SK-N-SH (cell line): Measurements from ENCODE around the gene NRIP2. TPM values are rescaled to one million over a fixed set of nuclear protein-coding genes. Genes with fewer than 3 reads are reported as not detected.

Experiments used
- CTCF ChIA-PET: fragments of 300-600, 350-600 bp; formaldehyde crosslinking; extraction: SDS; loops from one replicate; lab custom pipeline; 2021; lab: Yijun Ruan, JAX
- POLR2A ChIA-PET: fragments of 350-600 bp; sonication (Branson Sonifier 250); formaldehyde crosslinking; extraction: SDS; loops from one replicate; lab custom pipeline; 2020; ENCODE audit warnings: antibody characterized with exemption, inconsistent platforms; lab: Yijun Ruan, JAX
- DNase-seq: peaks from one replicate; pipeline ENCODE4 v3.0.0; 2012
- H2AFZ ChIP-seq: fragments of 200-600 bp; sonication (generic); 2 replicates; pipeline ENCODE4 v1.8.1; 2016; ENCODE audit warnings: antibody characterized with exemption, mild to moderate bottlenecking, low read depth
- H3F3A ChIP-seq: fragments of 200-600 bp; sonication (generic); replicated peaks from 2 replicates; pipeline ENCODE3; 2016; ENCODE audit warnings: antibody characterized with exemption, mild to moderate bottlenecking; ENCODE audit not compliant: insufficient read depth
- H3K27ac ChIP-seq, 2 experiments: fragments of 200-500 bp in 1 of 2; fragments of 200-600 bp in 1 of 2; sonication (Bioruptor generic) in 1 of 2; sonication (generic), shearing (Covaris generic) in 1 of 2; 2 replicates each; pipeline versions ENCODE4 v1.5.1 to v1.6.1; 2014 to 2016; ENCODE audit warnings: low read depth in 2 of 2, inconsistent platforms in 1 of 2, low read length in 1 of 2, mild to moderate bottlenecking in 1 of 2, mixed read lengths in 1 of 2
- H3K27me3 ChIP-seq: fragments of 200-600 bp; sonication (generic), shearing (Covaris generic); 2 replicates; pipeline ENCODE4 v1.6.1; 2016; ENCODE audit warnings: mixed run types; ENCODE audit not compliant: insufficient read depth
- H3K36me3 ChIP-seq, 2 experiments: fragments of 200-500 bp in 1 of 2; fragments of 200-600 bp in 1 of 2; sonication (Bioruptor generic) in 1 of 2; sonication (generic) in 1 of 2; replicated peaks in 1 of 2; 2 replicates each; pipeline versions ENCODE3 to v1.5.1; 2014 to 2016; ENCODE audit warnings: low read length in 1 of 2, mild to moderate bottlenecking in 1 of 2; ENCODE audit not compliant: insufficient read depth in 2 of 2, control insufficient read depth in 1 of 2
- H3K4me1 ChIP-seq, 2 experiments: fragments of 200-500 bp in 1 of 2; fragments of 200-600 bp in 1 of 2; sonication (Bioruptor generic) in 1 of 2; sonication (generic), shearing (Covaris generic) in 1 of 2; 2 replicates each; pipeline versions ENCODE4 v1.5.1 to v1.6.1; 2014 to 2016; ENCODE audit warnings: low read depth in 1 of 2, low read length in 1 of 2, mixed run types in 1 of 2; ENCODE audit not compliant: insufficient read depth in 2 of 2, control insufficient read depth in 1 of 2
- H3K4me2 ChIP-seq: fragments of 200-600 bp; sonication (generic), shearing (Covaris generic); 2 replicates; pipeline ENCODE4 v1.6.1; 2017; ENCODE audit warnings: mixed run types
- H3K4me3 ChIP-seq, 2 experiments: fragments of 200-500 bp in 1 of 2; fragments of 200-600 bp in 1 of 2; sonication (Bioruptor generic) in 1 of 2; sonication (generic), shearing (Covaris generic) in 1 of 2; 2 replicates each; pipeline versions ENCODE4 v1.5.1 to v1.8.1; 2014 to 2016; ENCODE audit warnings: low read depth in 2 of 2, inconsistent platforms in 1 of 2, low read length in 1 of 2, mild to moderate bottlenecking in 1 of 2, mixed read lengths in 1 of 2, moderate library complexity in 1 of 2
- H3K79me2 ChIP-seq: fragments of 200-600 bp; sonication (generic); 2 replicates; pipeline ENCODE4 v1.8.1; 2017; ENCODE audit warnings: mild to moderate bottlenecking; ENCODE audit not compliant: insufficient read depth
- H3K9ac ChIP-seq: fragments of 200-600 bp; sonication (generic); 2 replicates; pipeline ENCODE4 v1.6.1; 2017; ENCODE audit warnings: mixed run types
- H3K9me2 ChIP-seq: fragments of 200-600 bp; sonication (generic); 2 replicates; pipeline ENCODE4 v1.6.1; 2017; ENCODE audit warnings: mixed run types
- H3K9me3 ChIP-seq: fragments of 200-600 bp; sonication (generic); 2 replicates; pipeline ENCODE4 v1.6.1; 2017; ENCODE audit warnings: mixed run types, mild to moderate bottlenecking, moderate library complexity
- H4K20me1 ChIP-seq: fragments of 200-600 bp; sonication (generic); 2 replicates; pipeline ENCODE4 v1.6.1; 2017; ENCODE audit warnings: mild to moderate bottlenecking, mixed run types; ENCODE audit not compliant: insufficient read depth
- CHD2 ChIP-seq: fragments of 150-350 bp; IDR thresholded peaks from 2 replicates; pipeline ENCODE4 v1.6.1; 2018; ENCODE audit warnings: low read length; ENCODE audit not compliant: partially characterized antibody
- CTCF ChIP-seq: fragments of 200-600 bp; sonication (generic); IDR thresholded peaks from 2 replicates; pipeline ENCODE4 v1.6.1; 2017; ENCODE audit warnings: antibody characterized with exemption, mild to moderate bottlenecking, moderate library complexity
- EP300 ChIP-seq, 2 experiments: IDR thresholded peaks; 2 replicates each; pipeline versions ENCODE4 v1.4.0 to v1.6.1; 2012; ENCODE audit warnings: borderline replicate concordance in 1 of 2, low read depth in 1 of 2, low read length in 1 of 2
- FOSL2 ChIP-seq: IDR thresholded peaks from 2 replicates; pipeline ENCODE4 v1.4.0; 2012; ENCODE audit warnings: low read depth, mild to moderate bottlenecking, moderate library complexity, borderline replicate concordance
- FOXJ3 ChIP-seq: sonication (generic); formaldehyde crosslinking; IDR thresholded peaks from 2 replicates; pipeline ENCODE4 v1.5.1; 2020; ENCODE audit warnings: mild to moderate bottlenecking, missing genetic modification reagents
- GABPA ChIP-seq: IDR thresholded peaks from 2 replicates; pipeline ENCODE4 v1.4.0; 2012; ENCODE audit warnings: low read depth, mild to moderate bottlenecking
- MEF2A ChIP-seq: IDR thresholded peaks from 2 replicates; pipeline ENCODE4 v1.4.0; 2012; ENCODE audit warnings: low read depth, borderline replicate concordance
- PBX3 ChIP-seq: IDR thresholded peaks from 2 replicates; pipeline ENCODE4; 2012
- POLR2AphosphoS5 ChIP-seq: IDR thresholded peaks from 2 replicates; pipeline ENCODE4 v1.6.1; 2012; ENCODE audit warnings: low read depth, low read length
- REST ChIP-seq: IDR thresholded peaks from 2 replicates; pipeline ENCODE4 v1.6.1; 2012; ENCODE audit warnings: mild to moderate bottlenecking, low read depth, low read length, moderate library complexity
- RFX5 ChIP-seq: IDR thresholded peaks from 2 replicates; pipeline ENCODE4 v1.6.1; 2012; ENCODE audit warnings: mild to moderate bottlenecking, improper control_type of control experiment, low read length
- RXRA ChIP-seq: IDR thresholded peaks from 2 replicates; pipeline ENCODE4 v1.4.0; 2012; ENCODE audit warnings: low read depth, mild to moderate bottlenecking, borderline replicate concordance
- SMC3 ChIP-seq: IDR thresholded peaks from 2 replicates; pipeline ENCODE4 v1.6.1; 2012; ENCODE audit warnings: low read depth, low read length, improper control_type of control experiment
- USF2 ChIP-seq: fragments of 150-350 bp; IDR thresholded peaks from 2 replicates; pipeline ENCODE4 v1.6.1; 2017; ENCODE audit warnings: antibody characterized with exemption, low read length, low read depth, borderline replicate concordance
- WGBS: methylation state at CpG from one replicate; pipeline ENCODE4 v1.1.6; 2017; ENCODE audit warnings: low lambda C conversion rate; 5-methylcytosine and 5-hydroxymethylcytosine counted together
- polyA plus RNA-seq, 3 experiments: library from polyadenylated mRNA; depleted of rRNA; stranded (reverse); fragments of >200 nt; gene quantifications; 2 replicates each; pipeline ENCODE4 v1.2.3, GENCODE V29; 2012

Gene NRIP2
- polyA plus RNA-seq, 1 of the 3 experiments (the other 2 are of a cell fraction), result not detected

- H3K4me3 ChIP-seq, result no peak overlapping the region
- H3K9ac ChIP-seq, result no peak overlapping the region
- no peak overlapping the region for H2AFZ ChIP-seq
- ChIA-PET CTCF (interaction anchor here (0.7 kb wide), 1 partner anchor 23 kb away, joined by 4 read pairs; no protein-coding TSS in a partner anchor), POLR2A (no interaction called here)
- WGBS, result 86% methylated on average over 7 of the region's 7 CpGs
- peaks cover 14 to 69% of the 10 kb centered on the region in 2 experiments for H3K36me3 ChIP-seq
- no peak for DNase-seq
- no peak overlapping the region for H3K27ac ChIP-seq
- H3K9me3 ChIP-seq, result no peaks in the 10 kb centered on the region
- no peaks in the 10 kb centered on the region for H3K4me1 ChIP-seq
- no peaks in the 10 kb centered on the region for H3K27me3 ChIP-seq
- no peaks in the 10 kb centered on the region for H3K79me2 ChIP-seq
- H3F3A ChIP-seq, result no peaks in the 10 kb centered on the region
- no peak overlapping the region for H3K4me2 ChIP-seq
- H3K9me2 ChIP-seq, result no peaks in the 10 kb centered on the region
- H4K20me1 ChIP-seq, result no peaks in the 10 kb centered on the region
- TF ChIP-seq USF2 (no peak), RXRA (no peak)
- TF ChIP-seq, all 33 proteins: peak for 0
These were observed 11.4 kb downstream of the NRIP2 start for GRCh38 chr12:2823483-2823882.

GRCh38 chr12:2820432-2820831 is 14.4 kb downstream of the NRIP2 start:
- no peaks in the 10 kb centered on the region for H4K20me1 ChIP-seq
- no peaks in the 10 kb centered on the region for H3K4me1 ChIP-seq
- H3K9me2 ChIP-seq, result no peaks in the 10 kb centered on the region
- no peak overlapping the region for H3K4me2 ChIP-seq
- no peak overlapping the region for H3K9ac ChIP-seq
- peaks cover 12 to 63% of the 10 kb centered on the region in 2 experiments for H3K36me3 ChIP-seq
- no peaks in the 10 kb centered on the region for H3F3A ChIP-seq
- POLR2A ChIA-PET, result no interaction called here
- no peaks in the 10 kb centered on the region for H3K27me3 ChIP-seq
- no peak for DNase-seq
- TF ChIP-seq FOSL2 (no peak), SMC3 (no peak)
- peaks cover 2% of the 10 kb centered on the region for H3K79me2 ChIP-seq
- H3K4me3 ChIP-seq, result no peak overlapping the region
- WGBS, result 94% methylated on average over 8 of the region's 9 CpGs
- H3K9me3 ChIP-seq, result no peaks in the 10 kb centered on the region
- CTCF ChIA-PET, result interaction anchor here (0.8 to 1.5 kb wide), 2 partner anchors 25 to 123 kb away, joined by 3 to 4 read pairs; no protein-coding TSS in a partner anchor
- no peak overlapping the region for H3K27ac ChIP-seq
- H2AFZ ChIP-seq, result no peak overlapping the region

- ChIA-PET POLR2A (no interaction called here), CTCF (interaction anchor here (0.6 to 0.8 kb wide), 2 partner anchors 24 to 36 kb away, joined by 3 to 4 read pairs; no protein-coding TSS in a partner anchor)
- Histone ChIP-seq H3K4me2 (no peak overlapping the region), H3K9me3 (no peaks in the 10 kb centered on the region), H3K4me1 (no peaks in the 10 kb centered on the region), H3K36me3 (peaks cover 15 to 57% of the 10 kb centered on the region in 2 experiments), H3K9ac (no peak overlapping the region), H4K20me1 (no peaks in the 10 kb centered on the region), H3F3A (no peaks in the 10 kb centered on the region), H2AFZ (no peak overlapping the region), H3K27me3 (no peaks in the 10 kb centered on the region), H3K27ac (no peak overlapping the region), H3K79me2 (peaks cover 8% of the 10 kb centered on the region), H3K9me2 (no peaks in the 10 kb centered on the region), H3K4me3 (no peak overlapping the region)
- 94% methylated on average over 15 of the region's 15 CpGs for WGBS
- DNase-seq, result no peak
- TF ChIP-seq CTCF (no peak), EP300 (IDR thresholded peaks at IDR 0.05; ENCODE audit: borderline replicate concordance in 1 of 2, low read depth in 1 of 2, low read length in 1 of 2) (no peak), GABPA (no peak), PBX3 (no peak), CHD2 (no peak), POLR2AphosphoS5 (no peak), RFX5 (no peak), MEF2A (no peak), REST (no peak), FOXJ3 (CRISPR knock-in tag) (no peak)
These were observed 15.0 kb downstream of the NRIP2 start for GRCh38 chr12:2819810-2820209.
